Measurements from ENCODE around the gene IKZF2.

Gene IKZF2

GRCh38 chr2:213046431-213046830 is 105.0 kb downstream of the IKZF2 start:
- H3K4me3 ChIP-seq (ENCODE audit: low read depth, low read length), result no peak overlapping the region
- no peak for DNase-seq (ENCODE audit: low read depth)
- in situ Hi-C loops (cut with HindIII; ENCODE audit: low sequenced_read_pairs), result no loop called here
- TF ChIP-seq CTCF (IDR thresholded peaks at IDR 0.05; ENCODE audit: low read depth, low read length, missing control alignments), result no peak

- no peak for DNase-seq (ENCODE audit: low read depth)
- H3K4me3 ChIP-seq (ENCODE audit: low read depth, low read length), result no peak overlapping the region
- no peak for TF ChIP-seq CTCF (IDR thresholded peaks at IDR 0.05; ENCODE audit: low read depth, low read length, missing control alignments)
- in situ Hi-C loops (cut with HindIII; ENCODE audit: low sequenced_read_pairs), result no loop called here
These were observed 107.8 kb downstream of the IKZF2 start for GRCh38 chr2:213043566-213043965.

GRCh38 chr2:213042262-213042661 is 109.2 kb downstream of the IKZF2 start:
- H3K4me3 ChIP-seq (ENCODE audit: low read depth, low read length), result no peak overlapping the region
- in situ Hi-C loops (cut with HindIII; ENCODE audit: low sequenced_read_pairs), result no loop called here
- no peak for TF ChIP-seq CTCF (IDR thresholded peaks at IDR 0.05; ENCODE audit: low read depth, low read length, missing control alignments)
- DNase-seq (ENCODE audit: low read depth), result no peak

- no peak overlapping the region for H3K4me3 ChIP-seq (ENCODE audit: low read depth, low read length)
These were observed 114.6 kb downstream of the IKZF2 start for GRCh38 chr2:213036836-213037235.

GRCh38 chr2:213034585-213034984 is 116.8 kb downstream of the IKZF2 start:
- in situ Hi-C loops (cut with HindIII; ENCODE audit: low sequenced_read_pairs), result no loop called here
- TF ChIP-seq CTCF (IDR thresholded peaks at IDR 0.05; ENCODE audit: low read depth, low read length, missing control alignments), result no peak
- no peak for DNase-seq (ENCODE audit: low read depth)
- H3K4me3 ChIP-seq (ENCODE audit: low read depth, low read length), result no peak overlapping the region

More at GRCh38 chr2:213036836-213037235, 114.6 kb downstream of the IKZF2 start:
- DNase-seq (ENCODE audit: low read depth), result no peak
- TF ChIP-seq CTCF (IDR thresholded peaks at IDR 0.05; ENCODE audit: low read depth, low read length, missing control alignments), result no peak
- in situ Hi-C loops (cut with HindIII; ENCODE audit: low sequenced_read_pairs), result no loop called here

GRCh38 chr2:213032607-213033006 is 118.8 kb downstream of the IKZF2 start:
- no peak overlapping the region for H3K4me3 ChIP-seq (ENCODE audit: low read depth, low read length)
- DNase-seq (ENCODE audit: low read depth), result no peak
- no peak for TF ChIP-seq CTCF (IDR thresholded peaks at IDR 0.05; ENCODE audit: low read depth, low read length, missing control alignments)
- in situ Hi-C loops (cut with HindIII; ENCODE audit: low sequenced_read_pairs), result no loop called here

GRCh38 chr2:213022987-213023386 is 128.4 kb downstream of the IKZF2 start:
- in situ Hi-C loops (cut with HindIII; ENCODE audit: low sequenced_read_pairs), result no loop called here
- no peak for DNase-seq (ENCODE audit: low read depth)
- no peak overlapping the region for H3K4me3 ChIP-seq (ENCODE audit: low read depth, low read length)

More at GRCh38 chr2:213022987-213023386, 128.4 kb downstream of the IKZF2 start:
- TF ChIP-seq CTCF (IDR thresholded peaks at IDR 0.05; ENCODE audit: low read depth, low read length, missing control alignments), result no peak

Data from astrocyte of the cerebellum (primary cell).